SU-DHL-6 (cell line): ENCODE measurements around the gene NUP98.

ENCODE experiments used
- H2AFZ ChIP-seq: fragments of 200-600 bp; sonication (generic); 2 replicates; pipeline ENCODE4 v1.6.1; 2014; ENCODE audit warnings: low read depth, mild to moderate bottlenecking, moderate library complexity, mixed read lengths, antibody characterized with exemption, low read length; ENCODE audit not compliant: severe bottlenecking
- H3F3A ChIP-seq: fragments of 200-600 bp; shearing (Covaris generic); 2 replicates; pipeline ENCODE4 v1.6.0; 2016; ENCODE audit warnings: antibody characterized with exemption, mild to moderate bottlenecking; ENCODE audit not compliant: insufficient read depth
- H3K27ac ChIP-seq: fragments of 200-600 bp; sonication (generic); 2 replicates; pipeline ENCODE4 v1.5.1; 2016; ENCODE audit warnings: low read depth, mild to moderate bottlenecking, low read length, moderate library complexity, mixed read lengths
- H3K27me3 ChIP-seq: fragments of 200-600 bp; sonication (generic), shearing (Covaris generic); 2 replicates; pipeline ENCODE4 v1.6.0; 2014; ENCODE audit warnings: mild to moderate bottlenecking, low read length
- H3K36me3 ChIP-seq: fragments of 200-600 bp; sonication (generic); 2 replicates; pipeline ENCODE4 v1.6.1; 2014; ENCODE audit warnings: mild to moderate bottlenecking, low read length, mixed read lengths
- H3K4me2 ChIP-seq: fragments of 300-600, 200-600 bp; shearing (Covaris generic), sonication (generic); 2 replicates; pipeline ENCODE4 v1.6.0; 2014; ENCODE audit warnings: low read length, low read depth, mild to moderate bottlenecking; ENCODE audit not compliant: poor library complexity, severe bottlenecking
- H3K4me3 ChIP-seq: fragments of 200-600 bp; sonication (generic); 2 replicates; pipeline ENCODE4 v1.5.1; 2014; ENCODE audit warnings: antibody characterized with exemption, low read length, mild to moderate bottlenecking, mixed read lengths; ENCODE audit not compliant: insufficient read depth, poor library complexity, severe bottlenecking
- H3K79me2 ChIP-seq: fragments of 200-600 bp; sonication (generic); 2 replicates; pipeline ENCODE4 v1.6.1; 2014; ENCODE audit warnings: mild to moderate bottlenecking, low read length, moderate library complexity; ENCODE audit not compliant: insufficient read depth
- H3K9ac ChIP-seq: fragments of 200-600 bp; sonication (generic); 2 replicates; pipeline ENCODE4 v1.7.0; 2014; ENCODE audit warnings: mild to moderate bottlenecking, low read length
- H3K9me2 ChIP-seq: fragments of 200-600 bp; sonication (generic); replicated peaks from 2 replicates; pipeline ENCODE4 v1.6.1; 2014; ENCODE audit warnings: low read length; ENCODE audit not compliant: insufficient read depth
- H3K9me3 ChIP-seq: fragments of 200-600 bp; sonication (generic); 2 replicates; pipeline ENCODE4 v1.6.1; 2014; ENCODE audit warnings: low read length, mixed read lengths; ENCODE audit not compliant: insufficient read depth
- H4K20me1 ChIP-seq: fragments of 200-600 bp; sonication (generic); 2 replicates; pipeline ENCODE4 v1.6.1; 2014; ENCODE audit warnings: low read depth, mild to moderate bottlenecking, antibody characterized with exemption, low read length, moderate library complexity, mixed read lengths
- CTCF ChIP-seq: fragments of 200-600 bp; sonication (generic); IDR thresholded peaks from one replicate; pipeline ENCODE4 v1.5.1; 2017; ENCODE audit warnings: antibody characterized with exemption, mild to moderate bottlenecking, low read length, moderate library complexity; ENCODE audit not compliant: insufficient read depth, poor library complexity, severe bottlenecking
- EZH2phosphoT487 ChIP-seq: fragments of 200-600 bp; sonication (generic), shearing (Covaris generic); conservative IDR thresholded peaks from 2 replicates; pipeline ENCODE4 v1.6.1; 2018; ENCODE audit warnings: mild to moderate bottlenecking, antibody characterized with exemption, low read length, moderate library complexity, mixed read lengths

The NUP98 gene

DNA sequence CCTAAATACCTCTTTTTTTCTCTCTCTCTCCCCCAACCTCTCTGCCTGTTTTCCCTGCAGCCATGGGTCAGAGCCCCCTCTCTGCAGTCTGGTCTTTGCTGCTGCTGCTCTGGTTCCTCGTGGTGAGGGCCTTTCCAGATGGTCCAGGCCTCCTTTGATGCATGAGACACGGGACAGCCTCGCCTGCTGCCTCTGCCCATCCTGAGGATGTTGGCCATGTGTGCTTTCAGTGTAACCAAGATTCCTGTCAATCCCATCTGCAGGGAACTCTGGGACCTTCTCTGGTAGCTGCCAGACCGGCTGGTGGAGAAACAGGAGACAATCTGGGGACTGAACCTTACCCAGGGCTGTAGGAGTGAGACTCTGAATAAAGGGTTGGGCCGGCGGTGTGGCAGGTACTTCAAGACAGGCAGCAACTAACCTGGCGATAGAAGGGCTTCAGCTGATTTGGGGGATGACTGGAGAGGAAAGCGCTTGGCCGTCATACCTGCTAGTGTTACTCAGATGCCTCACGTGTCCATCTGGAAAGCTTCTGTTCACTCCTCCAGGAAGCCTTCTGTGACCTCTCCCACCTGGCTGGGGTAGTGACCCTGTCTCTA lies 133.2 kb downstream of the NUP98 start:
- H3K27ac ChIP-seq, result no peak overlapping the region
- H4K20me1 ChIP-seq, result no peaks in the 10 kb centered on the region
- H3K27me3 ChIP-seq, result no peaks in the 10 kb centered on the region
- H3K4me2 ChIP-seq, result no peak overlapping the region
- no peak overlapping the region for H2AFZ ChIP-seq
- no peaks in the 10 kb centered on the region for H3K9me2 ChIP-seq
- no peaks in the 10 kb centered on the region for H3K9me3 ChIP-seq
- no peaks in the 10 kb centered on the region for H3K36me3 ChIP-seq
- no peak for TF ChIP-seq EZH2phosphoT487
- no peak for TF ChIP-seq CTCF
- H3K9ac ChIP-seq, result no peak overlapping the region
- H3F3A ChIP-seq, result no peaks in the 10 kb centered on the region
- no peaks in the 10 kb centered on the region for H3K79me2 ChIP-seq
- H3K4me3 ChIP-seq, result no peak overlapping the region

DNA sequence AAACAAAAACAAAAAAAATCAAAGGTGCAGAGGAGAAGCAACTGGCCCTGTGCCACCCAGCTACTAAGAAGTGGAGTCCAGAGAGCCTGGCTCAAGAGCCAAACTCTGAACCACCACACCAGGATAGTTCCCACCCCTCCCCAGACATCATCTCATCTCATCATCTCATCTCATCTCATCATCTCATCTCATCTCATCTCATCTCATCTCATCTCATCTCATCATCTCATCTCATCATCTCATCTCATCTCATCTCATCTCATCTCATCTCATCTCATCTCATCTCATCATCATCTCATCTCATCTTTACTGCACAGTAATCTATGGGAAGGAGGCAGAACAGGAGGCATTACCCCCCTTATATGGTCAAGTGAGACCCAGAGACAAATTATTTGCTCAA lies 134.5 kb downstream of the NUP98 start:
- Histone ChIP-seq H3K27ac (no peak overlapping the region), H3K9me3 (no peaks in the 10 kb centered on the region), H3F3A (no peaks in the 10 kb centered on the region), H3K27me3 (no peaks in the 10 kb centered on the region), H3K79me2 (no peaks in the 10 kb centered on the region), H3K9ac (no peak overlapping the region), H3K4me2 (no peak overlapping the region), H2AFZ (no peak overlapping the region), H3K36me3 (no peaks in the 10 kb centered on the region), H3K9me2 (no peaks in the 10 kb centered on the region), H4K20me1 (no peaks in the 10 kb centered on the region), H3K4me3 (no peak overlapping the region)
- TF ChIP-seq EZH2phosphoT487 (no peak), CTCF (no peak)

GRCh38 chr11:3660960-3661359 lies 136.4 kb downstream of the NUP98 start:
- Histone ChIP-seq H3K4me2 (no peak overlapping the region), H3K9ac (no peak overlapping the region), H2AFZ (no peak overlapping the region), H3F3A (no peaks in the 10 kb centered on the region), H4K20me1 (no peaks in the 10 kb centered on the region), H3K27ac (no peak overlapping the region), H3K9me3 (no peaks in the 10 kb centered on the region), H3K9me2 (no peaks in the 10 kb centered on the region), H3K4me3 (no peak overlapping the region), H3K27me3 (no peaks in the 10 kb centered on the region), H3K36me3 (no peaks in the 10 kb centered on the region), H3K79me2 (no peaks in the 10 kb centered on the region)
- no peak for TF ChIP-seq CTCF
- no peak for TF ChIP-seq EZH2phosphoT487
